Endothelial cell (in vitro differentiated cells): ENCODE results near the gene LPAR4. TPM values are rescaled to one million over a fixed set of nuclear protein-coding genes. Genes with fewer than 3 reads are reported as not detected.

Experiments used
- DNase-seq: peaks from one replicate; pipeline ENCODE4 v3.0.0; 2021; ENCODE audit warnings: low spot score
- H3K27ac Mint-ChIP-seq: one replicate; pipeline ENCODE4 v1.8.0; 2021; ENCODE audit warnings: mixed read lengths, inconsistent platforms; ENCODE audit not compliant: unreplicated experiment
- H3K27me3 Mint-ChIP-seq: one replicate; pipeline ENCODE4 v1.8.0; 2021; ENCODE audit warnings: mild to moderate bottlenecking, moderate library complexity, mixed read lengths, inconsistent platforms; ENCODE audit not compliant: unreplicated experiment
- H3K36me3 Mint-ChIP-seq: one replicate; pipeline ENCODE4 v1.8.0; 2021; ENCODE audit warnings: mild to moderate bottlenecking, low read depth, mixed read lengths, inconsistent platforms; ENCODE audit not compliant: unreplicated experiment
- H3K4me1 Mint-ChIP-seq: one replicate; pipeline ENCODE4 v1.8.0; 2021; ENCODE audit warnings: mild to moderate bottlenecking, mixed read lengths, inconsistent platforms; ENCODE audit not compliant: unreplicated experiment
- H3K4me3 Mint-ChIP-seq: one replicate; pipeline ENCODE4 v1.8.0; 2021; ENCODE audit warnings: mild to moderate bottlenecking, mixed read lengths, inconsistent platforms; ENCODE audit not compliant: unreplicated experiment
- H3K9me3 Mint-ChIP-seq: one replicate; pipeline ENCODE4 v1.8.0; 2021; ENCODE audit warnings: mixed read lengths, inconsistent platforms; ENCODE audit not compliant: unreplicated experiment
- CTCF ChIP-seq: fragments of 200-600 bp; sonication (generic); IDR thresholded peaks from one replicate; pipeline ENCODE4 v1.5.0; 2021; ENCODE audit warnings: antibody characterized with exemption; ENCODE audit not compliant: unreplicated experiment
- total RNA-seq: library from RNA; stranded (reverse); fragmentation: NEBNext Ultra II Directional; extraction: Animal tissue kit (Norgen Biotek cat#: 25700); gene quantifications from one replicate; pipeline ENCODE4 v1.2.1, GENCODE V29; 2021; ENCODE audit not compliant: unreplicated experiment

LPAR4 gene
- total RNA-seq, 1 donor from 2014 or later: 2.7 TPM

- Mint-ChIP-seq H3K4me3 (no peak overlapping the region), H3K4me1 (no peaks in the 10 kb centered on the region), H3K36me3 (no peaks in the 10 kb centered on the region), H3K27me3 (no peaks in the 10 kb centered on the region), H3K9me3 (no peaks in the 10 kb centered on the region), H3K27ac (no peak overlapping the region)
- no peak for TF ChIP-seq CTCF
- DNase-seq: no peak
These were observed 35.2 kb upstream of the LPAR4 start for GRCh38 chrX:78712336-78712735.

- Mint-ChIP-seq H3K27ac (no peak overlapping the region), H3K4me3 (no peak overlapping the region), H3K27me3 (no peaks in the 10 kb centered on the region), H3K4me1 (no peaks in the 10 kb centered on the region), H3K9me3 (no peaks in the 10 kb centered on the region), H3K36me3 (no peaks in the 10 kb centered on the region)
- no peak for DNase-seq
- TF ChIP-seq CTCF: no peak
These were observed 22.2 kb upstream of the LPAR4 start for GRCh38 chrX:78725287-78725686.

GRCh38 chrX:78746496-78746895, 1.0 kb upstream of the LPAR4 start:
- peaks cover 3% of the 10 kb centered on the region for H3K4me1 Mint-ChIP-seq
- no peak overlapping the region for H3K27ac Mint-ChIP-seq
- no peaks in the 10 kb centered on the region for H3K27me3 Mint-ChIP-seq
- DNase-seq: no peak
- TF ChIP-seq CTCF: no peak
- H3K4me3 Mint-ChIP-seq: no peak overlapping the region
- no peaks in the 10 kb centered on the region for H3K36me3 Mint-ChIP-seq
- no peaks in the 10 kb centered on the region for H3K9me3 Mint-ChIP-seq

GRCh38 chrX:78747971-78748370, 451 bp downstream of the LPAR4 start:
- H3K27ac Mint-ChIP-seq: peak overlapping the region; percentile 64
- no peaks in the 10 kb centered on the region for H3K9me3 Mint-ChIP-seq
- no peaks in the 10 kb centered on the region for H3K27me3 Mint-ChIP-seq
- H3K4me3 Mint-ChIP-seq: peak overlapping the region; percentile 80
- H3K36me3 Mint-ChIP-seq: no peaks in the 10 kb centered on the region
- DNase-seq: no peak
- TF ChIP-seq CTCF: no peak
- peaks cover 3% of the 10 kb centered on the region for H3K4me1 Mint-ChIP-seq

GRCh38 chrX:78748846-78749245, 1.3 kb downstream of the LPAR4 start:
- no peak for DNase-seq
- H3K4me3 Mint-ChIP-seq: no peak overlapping the region
- H3K27ac Mint-ChIP-seq: no peak overlapping the region
- TF ChIP-seq CTCF: no peak
- peaks cover 3% of the 10 kb centered on the region for H3K4me1 Mint-ChIP-seq
- H3K36me3 Mint-ChIP-seq: no peaks in the 10 kb centered on the region
- no peaks in the 10 kb centered on the region for H3K27me3 Mint-ChIP-seq
- no peaks in the 10 kb centered on the region for H3K9me3 Mint-ChIP-seq
